Left ventricle myocardium inferior (tissue), 1 donor: ENCODE results near the gene GPD2. TPM values are rescaled to one million over a fixed set of nuclear protein-coding genes. Genes with fewer than 3 reads are reported as not detected.

Experiments used
- DNase-seq: peaks from one replicate; pipeline ENCODE4 v3.0.0-alpha.2; 2020
- H3K27ac ChIP-seq: fragments of 200-600 bp; replicated peaks from 2 replicates; pipeline ENCODE4 v1.8.0; 2021
- H3K27me3 ChIP-seq: fragments of 200-600 bp; 2 replicates; pipeline ENCODE4 v1.8.0; 2021; ENCODE audit warnings: low read depth
- H3K36me3 ChIP-seq: fragments of 200-600 bp; 2 replicates; pipeline ENCODE4 v1.8.0; 2021
- H3K4me1 ChIP-seq: fragments of 200-600 bp; 2 replicates; pipeline ENCODE4 v1.8.0; 2021
- H3K4me3 ChIP-seq: fragments of 200-600 bp; 2 replicates; pipeline ENCODE4 v1.8.0; 2021; ENCODE audit warnings: mild to moderate bottlenecking, moderate library complexity
- H3K9me3 ChIP-seq: fragments of 200-600 bp; replicated peaks from 2 replicates; pipeline ENCODE4 v1.8.0; 2021
- CTCF ChIP-seq: fragments of 200-600 bp; IDR thresholded peaks from 2 replicates; pipeline ENCODE4 v1.8.0; 2021; ENCODE audit warnings: antibody characterized with exemption, mild to moderate bottlenecking, borderline replicate concordance
- intact Hi-C: fragments of 100-400 bp; cut with micrococcal nuclease; formaldehyde crosslinking; loops from one replicate; pipeline ENCODE4 v1.11.0; 2022
- total RNA-seq: library from RNA; stranded (reverse); fragmentation: NEBNext Ultra II Directional; extraction: Animal tissue kit (Norgen Biotek cat#: 25700); gene quantifications from one replicate; pipeline ENCODE4 v1.2.1, GENCODE V29; 2021
- donor health status: DM: no; HTN: yes; CAD: no; lungs with severe emphysema.

Gene GPD2
- total RNA-seq, 1 donor from 2014 or later = 14.4 TPM

- no peak for TF ChIP-seq CTCF
- Histone ChIP-seq H3K36me3 (no peaks in the 10 kb centered on the region), H3K9me3 (no peaks in the 10 kb centered on the region), H3K4me1 (peaks cover 8% of the 10 kb centered on the region), H3K27me3 (no peaks in the 10 kb centered on the region), H3K4me3 (no peak overlapping the region), H3K27ac (no peak overlapping the region)
- intact Hi-C loops = no loop called here
- DNase-seq = no peak
These were observed 5.8 kb upstream of the GPD2 start for GRCh38 chr2:156430236-156430979.

GRCh38 chr2:156430980-156431358 is 5.2 kb upstream of the GPD2 start:
- Histone ChIP-seq H3K36me3 (no peaks in the 10 kb centered on the region), H3K27ac (no peak overlapping the region), H3K27me3 (no peaks in the 10 kb centered on the region), H3K9me3 (no peaks in the 10 kb centered on the region), H3K4me3 (no peak overlapping the region), H3K4me1 (peaks cover 14% of the 10 kb centered on the region)
- no peak for DNase-seq
- intact Hi-C loops = no loop called here
- no peak for TF ChIP-seq CTCF

- no peaks in the 10 kb centered on the region for H3K9me3 ChIP-seq
- TF ChIP-seq CTCF = no peak
- no peaks in the 10 kb centered on the region for H3K36me3 ChIP-seq
- intact Hi-C loops = no loop called here
- no peaks in the 10 kb centered on the region for H3K27me3 ChIP-seq
- peaks cover 37% of the 10 kb centered on the region for H3K4me1 ChIP-seq
- peak overlapping the region; percentile 86 for H3K4me3 ChIP-seq
- H3K27ac ChIP-seq = peak overlapping the region; percentile 100
- DNase-seq = no peak
These were observed 1.5 kb upstream of the GPD2 start for GRCh38 chr2:156434461-156435291.

GRCh38 chr2:156435396-156435717 is 822 bp upstream of the GPD2 start:
- Histone ChIP-seq H3K27ac (peak overlapping the region; percentile 100), H3K4me3 (peak overlapping the region; percentile 86), H3K36me3 (no peaks in the 10 kb centered on the region), H3K9me3 (no peaks in the 10 kb centered on the region), H3K27me3 (no peaks in the 10 kb centered on the region), H3K4me1 (peaks cover 37% of the 10 kb centered on the region)
- DNase-seq = no peak
- TF ChIP-seq CTCF = no peak
- intact Hi-C loops = no loop called here

- Histone ChIP-seq H3K4me3 (peak overlapping the region; percentile 86), H3K27me3 (no peaks in the 10 kb centered on the region), H3K27ac (peak overlapping the region; percentile 100), H3K36me3 (no peaks in the 10 kb centered on the region), H3K9me3 (no peaks in the 10 kb centered on the region), H3K4me1 (peaks cover 37% of the 10 kb centered on the region)
- intact Hi-C loops = no loop called here
- no peak for TF ChIP-seq CTCF
- no peak for DNase-seq
These were observed 412 bp downstream of the GPD2 start for GRCh38 chr2:156436497-156437085.
